ENCODE results near the gene HCFC1.
A peak's percentile ranks its signal among the peaks of the same experiment; 100 is the strongest.

HCFC1 gene

DNA sequence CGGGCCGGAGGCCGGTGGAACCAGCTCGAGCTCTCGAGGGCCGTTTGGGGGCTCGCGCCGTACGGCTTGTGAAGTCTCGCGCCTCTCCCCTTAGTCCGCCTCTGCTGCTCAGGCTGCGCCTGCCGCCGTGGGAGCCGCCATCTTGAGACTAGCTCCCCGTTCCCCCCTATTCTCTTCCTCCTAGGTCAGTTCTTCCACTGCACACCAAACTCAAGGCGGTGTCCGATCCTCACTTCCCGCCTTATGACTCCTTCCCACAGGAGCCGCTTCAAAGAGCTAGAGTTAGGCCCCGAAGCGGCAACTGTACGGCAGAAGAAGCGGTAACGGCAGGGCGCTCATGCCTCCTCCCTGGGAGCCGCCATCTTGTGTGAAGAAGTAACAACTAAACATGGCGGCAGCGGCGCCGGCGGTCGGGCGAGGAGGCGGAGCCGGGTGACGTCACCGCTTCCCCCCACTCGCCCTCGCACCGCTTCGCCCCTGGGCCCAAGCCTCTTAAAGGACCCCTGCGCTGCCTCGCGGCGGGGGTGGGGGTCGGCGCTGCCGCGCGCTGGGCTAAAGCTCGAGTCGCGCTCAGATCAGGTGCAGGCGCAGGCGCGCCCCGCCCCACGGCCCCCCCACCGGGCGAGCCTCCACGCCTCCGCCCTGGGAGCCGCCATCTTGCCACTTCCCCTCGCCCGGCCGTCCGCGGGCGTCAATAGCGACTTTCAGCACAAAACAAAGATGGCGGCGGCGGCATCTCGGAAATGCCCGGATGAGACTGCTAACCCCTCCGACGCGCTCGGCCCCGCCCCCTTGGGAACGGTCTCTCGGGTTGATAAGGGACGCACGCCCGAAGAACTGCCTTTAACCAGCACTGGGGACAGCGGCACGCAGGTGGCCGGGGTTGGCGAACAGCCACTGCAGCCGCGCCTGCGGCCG is at the start of gene HCFC1:
Gene HCFC1 (minus strand): TSS at position 369 of the 918 bp plus-strand sequence. CDS start 978 bp downstream, outside the sequence.
- peak; percentile 95 for DNase-seq

DNA sequence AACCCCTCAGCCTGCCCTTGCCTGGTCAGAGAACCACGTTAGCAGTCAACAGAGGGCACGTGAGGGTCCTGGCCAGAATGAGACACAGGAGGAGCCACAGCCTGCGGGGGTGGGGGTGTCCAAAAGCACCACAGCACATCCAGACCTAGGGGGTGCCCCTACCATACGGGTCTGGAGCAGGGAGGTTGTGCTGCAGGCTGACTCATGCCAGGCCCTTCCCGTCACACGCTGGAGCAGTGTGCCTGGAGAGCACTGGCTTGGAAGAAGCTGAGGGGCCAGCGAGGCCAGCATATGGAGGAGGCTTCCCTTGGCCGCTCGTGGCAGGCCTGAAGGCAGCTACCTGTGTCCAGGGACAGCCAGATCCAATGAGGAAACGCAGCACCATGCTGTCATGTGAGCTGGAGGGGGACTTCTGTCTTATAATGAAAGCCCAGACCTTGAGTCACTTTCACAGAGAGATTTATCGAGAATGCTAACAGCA is 49.6 kb upstream of the HCFC1 start:
- DNase-seq, result no peak

DNA sequence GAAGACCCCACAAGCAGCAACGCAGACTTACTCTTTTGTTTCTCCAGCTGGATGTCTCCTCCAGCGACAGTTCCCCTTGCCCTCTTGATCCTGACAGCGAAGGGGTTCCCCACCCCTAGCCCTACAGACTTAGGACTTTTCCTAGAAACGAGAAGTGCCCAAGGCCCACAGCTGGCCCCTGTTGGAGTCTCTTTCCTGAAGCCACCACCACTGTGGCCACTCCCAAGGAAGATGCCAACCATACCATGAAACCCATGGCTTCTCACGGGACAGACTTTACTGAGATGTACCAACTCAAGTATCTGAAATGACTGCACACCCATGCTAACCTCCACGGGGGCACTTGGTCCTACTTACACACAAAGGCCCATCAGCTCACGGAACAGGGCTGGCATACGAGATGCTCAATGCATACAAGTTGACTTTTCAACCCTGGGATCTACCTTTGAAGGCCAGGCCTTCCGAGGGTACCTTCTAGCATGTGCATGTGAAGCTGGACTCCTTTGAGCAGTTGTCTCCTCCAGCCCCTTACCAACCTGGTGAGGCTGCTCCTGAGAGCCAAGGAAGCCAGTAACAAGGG is 49.0 kb upstream of the HCFC1 start:
- no peak for DNase-seq

DNA sequence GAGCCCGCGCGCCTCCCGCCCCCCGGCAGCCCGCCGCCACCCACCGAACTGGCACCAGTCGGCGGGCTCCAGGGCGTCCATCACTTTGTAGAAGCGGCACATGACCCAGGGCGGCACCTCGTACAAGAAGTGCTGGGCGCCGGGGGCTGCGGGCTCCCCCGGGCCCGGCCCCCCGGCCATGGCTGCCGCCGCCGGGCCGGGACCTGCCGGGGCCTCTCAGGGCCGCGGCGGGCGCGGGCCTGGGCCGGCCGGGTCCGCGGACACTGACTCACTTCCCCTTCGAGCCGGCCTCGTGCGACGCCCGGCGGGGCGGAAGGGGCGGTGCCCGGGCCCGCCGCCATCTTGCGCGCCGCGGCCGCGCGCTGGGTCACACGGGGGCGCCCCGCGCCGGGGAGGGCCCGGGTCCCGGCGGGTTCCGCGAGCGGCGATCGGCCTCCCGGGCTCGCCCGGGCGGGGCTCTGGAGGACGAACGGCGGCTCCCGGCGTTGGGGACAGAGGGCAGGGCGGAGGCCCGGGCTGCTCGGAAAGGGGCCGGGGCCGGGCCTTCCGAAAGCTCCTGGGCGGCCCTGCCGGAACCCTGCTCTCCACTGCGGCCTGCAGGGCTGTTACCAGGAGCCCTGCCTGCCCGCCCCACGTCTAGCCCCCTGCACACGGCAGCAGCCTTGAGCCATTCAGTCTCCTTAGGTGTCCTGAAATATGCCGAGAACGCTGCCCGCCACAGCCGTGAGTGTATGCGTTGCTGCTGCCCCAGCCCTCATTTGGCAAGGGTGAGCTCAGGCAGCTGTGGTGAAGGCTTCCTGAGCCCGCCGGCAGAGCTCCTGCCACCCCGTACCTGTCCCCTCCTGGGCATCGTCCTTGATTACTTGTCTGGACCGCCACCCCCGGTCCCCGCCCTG is 48.3 kb upstream of the HCFC1 start, which contains the start of gene IRAK1:
Gene IRAK1 (minus strand): TSS at position 270 of the 896 bp plus-strand sequence. CDS start 90 bp downstream, at position 180.
- no peak for DNase-seq

DNA sequence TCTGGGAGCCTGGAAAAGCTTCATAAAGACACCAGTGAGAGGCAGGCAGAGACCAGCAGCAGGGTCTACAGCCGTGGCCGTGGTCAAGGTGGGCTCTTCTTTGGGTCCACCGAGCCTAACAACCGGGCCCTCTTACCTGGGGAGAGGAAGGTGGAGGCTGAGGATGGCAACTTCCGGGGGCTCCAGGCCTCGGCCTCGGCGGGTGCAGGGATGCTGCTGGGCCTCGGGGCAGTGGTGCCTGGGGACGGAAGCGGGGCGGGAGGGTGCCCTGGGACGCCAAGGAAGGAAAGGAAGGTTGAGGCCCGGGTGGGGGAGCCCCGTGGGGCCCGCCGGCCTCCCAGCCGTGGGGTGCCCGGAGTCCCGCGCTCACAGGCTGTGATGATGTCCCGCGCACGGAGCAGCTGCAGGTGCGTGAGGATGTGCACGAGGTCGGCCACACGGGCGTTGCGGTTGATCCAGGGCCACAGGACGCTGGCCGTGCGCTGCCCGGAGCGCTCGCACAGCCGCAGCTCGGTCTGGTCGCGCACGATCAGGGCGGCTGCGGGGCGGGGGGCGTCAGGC is 47.5 kb upstream of the HCFC1 start:
- DNase-seq, result no peak

DNA sequence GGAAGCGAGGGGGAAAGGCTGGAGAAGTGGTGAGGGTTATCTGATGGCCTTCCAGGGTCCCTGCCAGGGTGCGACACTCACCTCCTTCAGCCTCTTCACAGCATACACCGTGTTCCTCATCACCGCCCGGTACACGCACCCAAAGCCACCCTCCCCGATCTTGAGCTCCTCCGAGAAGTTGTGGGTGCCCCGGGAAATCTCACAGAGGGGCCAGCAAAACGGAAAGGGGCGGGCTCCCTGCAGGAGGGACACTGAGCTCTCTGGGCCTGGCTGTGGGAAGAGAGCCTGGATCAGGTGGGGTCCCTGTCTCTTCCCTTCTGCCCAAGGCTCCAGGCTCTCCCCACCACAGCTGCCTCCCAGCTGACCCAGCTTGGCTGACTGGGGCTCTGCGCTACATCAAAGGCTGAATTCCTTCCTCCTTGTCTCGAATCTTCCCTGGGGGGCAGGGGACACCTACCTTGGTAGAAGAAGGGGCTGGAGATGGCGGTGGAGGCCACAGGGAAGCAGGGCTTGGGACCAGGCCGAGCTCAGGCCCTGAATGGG is 47.0 kb upstream of the HCFC1 start:
- DNase-seq, result no peak

DNA sequence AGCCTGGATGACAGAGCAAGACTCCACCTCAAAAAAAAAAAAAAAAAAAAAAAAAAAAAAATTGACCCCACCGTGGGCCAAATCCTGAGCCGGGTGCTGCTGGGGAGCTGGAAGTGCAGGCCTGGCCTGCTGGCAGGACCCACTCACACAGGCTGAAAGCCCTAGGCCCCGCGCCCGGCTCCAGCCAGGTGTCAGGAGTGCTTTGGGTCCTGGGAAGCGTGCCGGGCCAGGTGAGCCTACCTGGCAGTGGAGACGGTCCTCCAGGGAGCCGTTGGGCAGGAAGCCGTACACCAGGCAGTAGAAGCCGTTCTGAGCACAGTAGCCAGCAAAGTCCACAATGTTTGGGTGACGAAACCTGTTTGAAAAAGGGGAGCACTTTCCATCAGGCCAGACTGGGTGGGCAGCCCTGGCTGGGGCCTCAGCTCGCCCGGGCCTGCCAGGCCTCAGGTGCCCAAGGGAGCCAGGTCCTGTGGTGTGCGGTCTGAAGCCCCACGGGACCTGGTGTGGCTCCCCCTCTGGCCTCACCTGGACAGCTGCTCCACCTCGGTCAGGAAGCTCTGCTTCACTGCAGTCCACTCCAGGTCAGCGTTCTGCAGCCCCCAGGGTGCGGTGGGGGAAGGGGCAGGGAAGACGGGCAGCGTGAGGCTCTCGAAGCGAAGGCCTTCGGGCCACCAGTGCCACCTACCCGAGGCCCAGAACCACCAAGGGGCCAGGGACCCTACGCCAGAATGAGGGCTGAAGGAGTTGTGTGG is 46.3 kb upstream of the HCFC1 start:
- DNase-seq, result no peak

DNA sequence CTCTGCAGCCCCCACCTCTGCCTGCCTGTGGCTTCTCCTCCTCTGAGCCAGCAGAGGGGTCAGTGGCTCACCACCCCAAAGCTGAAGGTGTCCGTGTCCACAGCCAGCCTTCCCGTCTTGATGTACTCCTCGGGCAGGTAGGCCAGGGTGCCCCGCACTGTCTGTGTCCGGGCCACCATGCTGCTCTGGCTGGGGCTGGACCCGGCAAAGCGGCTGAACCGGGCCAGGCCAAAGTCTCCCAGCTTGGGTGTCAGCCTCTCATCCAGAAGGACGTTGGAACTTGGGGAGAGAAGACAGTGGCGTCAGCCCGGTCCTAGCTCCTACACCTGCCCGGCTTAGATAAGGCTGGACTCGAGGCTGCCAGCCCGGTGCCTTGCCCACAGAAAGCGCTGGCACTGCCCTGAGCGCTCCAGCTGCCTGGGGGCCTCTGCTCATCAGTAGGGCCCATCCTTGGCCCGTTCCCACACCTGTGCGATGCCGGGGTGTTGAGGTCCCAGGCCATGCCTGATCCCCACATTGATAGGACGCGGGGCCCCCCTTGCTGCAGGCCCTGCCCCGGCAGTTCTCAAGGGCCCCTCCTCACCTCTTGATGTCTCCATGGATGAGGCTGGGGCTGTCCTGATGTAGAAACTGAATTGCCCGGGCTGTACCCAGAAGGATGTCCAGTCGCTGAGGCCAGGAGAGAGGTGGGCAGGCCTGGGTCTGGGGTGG is 44.9 kb upstream of the HCFC1 start:
- DNase-seq, result no peak

DNA sequence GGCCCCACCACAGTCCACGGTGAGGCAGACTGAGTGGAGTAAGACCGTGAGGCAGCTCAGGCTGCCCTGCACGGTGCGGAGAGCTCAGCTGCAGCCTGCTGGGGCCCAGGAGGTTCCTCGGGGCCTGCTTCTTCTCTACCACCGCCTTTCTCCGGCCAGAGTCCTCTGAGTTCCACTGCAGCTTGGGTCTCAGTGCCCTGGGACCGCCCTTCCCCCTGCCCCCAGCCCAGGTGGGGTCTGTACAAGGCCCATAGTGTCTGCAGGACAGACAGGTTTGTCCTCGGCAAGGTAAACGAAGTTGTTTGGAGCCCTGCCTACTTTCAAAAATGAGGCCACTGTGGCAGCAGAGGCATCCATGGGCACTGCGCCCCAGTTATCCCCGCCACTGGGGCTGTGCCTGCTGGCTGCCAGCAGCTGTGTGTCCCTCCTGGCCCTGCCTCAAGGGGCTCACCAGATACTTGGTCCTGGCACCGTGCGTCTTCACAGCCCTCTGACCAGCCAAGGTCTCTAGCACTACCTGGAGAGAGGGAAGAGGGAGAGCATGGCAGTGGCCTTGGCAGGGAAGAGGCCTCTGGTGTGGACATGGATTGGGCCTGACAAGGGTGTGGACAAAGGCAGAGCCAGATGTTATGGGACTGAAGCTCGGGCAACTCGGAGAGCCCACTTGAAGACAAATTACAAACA is 44.1 kb upstream of the HCFC1 start:
- no peak for DNase-seq

DNA sequence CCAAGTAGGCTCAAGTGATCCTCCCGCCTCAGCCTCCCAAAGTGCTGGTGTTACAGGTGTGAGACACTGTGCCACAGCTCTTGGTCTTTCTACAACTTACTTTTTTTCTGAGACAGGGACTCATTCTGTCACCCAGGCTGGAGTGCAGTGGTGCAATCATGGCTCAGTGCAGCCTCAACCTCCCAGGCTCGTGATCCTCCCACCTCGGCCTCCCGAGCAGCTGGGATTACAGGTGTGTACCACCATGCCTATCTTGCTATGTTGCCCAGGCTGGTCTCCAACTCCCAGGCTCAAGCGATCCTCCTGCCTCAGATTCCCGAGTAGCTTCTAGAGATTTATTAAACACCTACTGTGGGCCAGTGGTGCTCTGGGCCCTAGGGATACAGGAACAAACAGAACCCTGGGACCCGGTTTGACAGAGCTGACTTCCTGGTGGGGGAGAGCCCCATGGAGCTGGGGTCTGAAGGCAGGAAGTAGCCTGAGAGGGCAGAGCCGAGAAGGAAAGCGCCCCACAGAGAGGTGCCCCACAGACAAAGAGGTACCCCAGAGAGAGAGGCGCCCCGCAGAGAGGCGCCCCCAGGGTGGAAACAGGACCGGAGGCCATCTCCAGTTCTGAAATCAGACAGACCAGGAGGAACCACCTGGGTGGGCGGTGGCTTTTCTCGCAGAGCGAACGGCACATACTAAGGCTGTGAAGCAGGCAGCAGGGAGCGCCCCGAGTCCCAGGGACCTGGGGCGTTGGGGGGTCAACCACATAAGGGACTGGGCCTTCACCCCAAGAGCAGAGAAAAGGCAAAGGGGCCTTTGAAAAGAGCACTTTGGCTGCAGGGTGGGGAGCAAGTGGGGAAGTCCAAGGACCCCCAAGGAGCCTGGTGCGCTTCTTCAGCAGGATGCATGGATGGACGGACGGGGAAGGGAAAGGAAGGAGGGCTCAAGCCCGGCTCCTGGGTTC is 43.1 kb upstream of the HCFC1 start:
- DNase-seq, result no peak

DNA sequence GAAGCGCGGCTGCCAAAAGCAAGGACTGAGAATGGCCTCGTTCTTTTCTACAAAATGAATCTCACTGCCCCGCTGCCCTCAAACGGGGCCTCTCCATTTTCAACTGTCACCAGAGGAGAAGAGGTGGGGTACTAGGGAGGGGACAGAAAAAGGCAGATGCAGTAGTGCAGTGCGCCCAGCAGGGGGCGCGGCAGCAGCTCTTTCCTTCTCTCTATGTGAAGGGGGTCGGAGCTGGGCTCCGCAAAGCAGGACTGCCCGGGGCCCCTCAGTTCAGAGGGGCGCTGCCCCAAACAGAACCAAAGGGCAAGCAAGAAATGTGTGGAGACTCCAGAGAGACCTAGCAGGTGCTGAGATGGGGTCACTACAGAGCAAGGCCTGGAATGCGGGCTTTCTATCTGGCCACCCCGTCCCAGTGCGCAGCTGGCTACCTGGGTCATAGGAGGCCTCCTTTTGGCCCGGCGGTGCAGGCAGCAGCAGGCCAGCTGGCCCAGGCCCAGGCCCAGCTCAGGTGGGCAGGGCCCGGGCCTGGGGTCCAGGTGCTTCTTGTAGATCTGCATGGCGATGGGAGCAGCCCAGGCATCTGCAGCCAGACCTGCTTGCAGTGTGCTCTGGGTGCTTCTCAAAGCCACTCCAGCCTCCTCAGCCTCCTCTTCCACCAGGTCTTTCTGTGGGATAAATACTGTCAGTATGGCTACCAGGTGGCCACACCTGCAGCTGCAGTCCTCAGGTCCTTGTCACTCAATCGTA is 42.2 kb upstream of the HCFC1 start:
- no peak for DNase-seq

DNA sequence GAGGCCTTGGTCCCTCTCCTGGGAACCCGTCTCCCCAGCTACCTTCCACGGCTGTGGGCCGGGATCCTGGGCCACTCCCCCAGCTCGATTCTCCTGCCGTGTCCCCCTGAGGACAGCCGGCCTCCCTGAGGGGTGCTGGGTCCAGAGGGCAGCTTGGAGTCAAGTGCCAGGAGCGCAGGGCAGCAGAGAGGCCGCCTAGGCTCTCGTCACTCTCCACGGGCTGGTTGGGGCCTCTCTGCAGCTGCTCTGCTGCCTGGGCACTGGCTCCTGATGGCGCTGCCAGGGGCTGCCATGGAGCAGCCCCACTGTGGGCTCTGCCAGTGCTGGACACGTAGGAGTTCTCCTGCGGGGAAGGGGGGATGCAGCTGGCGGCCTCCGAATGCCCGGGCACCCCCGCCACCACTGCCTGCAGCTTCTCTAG is 41.4 kb upstream of the HCFC1 start:
- DNase-seq, result no peak

DNA sequence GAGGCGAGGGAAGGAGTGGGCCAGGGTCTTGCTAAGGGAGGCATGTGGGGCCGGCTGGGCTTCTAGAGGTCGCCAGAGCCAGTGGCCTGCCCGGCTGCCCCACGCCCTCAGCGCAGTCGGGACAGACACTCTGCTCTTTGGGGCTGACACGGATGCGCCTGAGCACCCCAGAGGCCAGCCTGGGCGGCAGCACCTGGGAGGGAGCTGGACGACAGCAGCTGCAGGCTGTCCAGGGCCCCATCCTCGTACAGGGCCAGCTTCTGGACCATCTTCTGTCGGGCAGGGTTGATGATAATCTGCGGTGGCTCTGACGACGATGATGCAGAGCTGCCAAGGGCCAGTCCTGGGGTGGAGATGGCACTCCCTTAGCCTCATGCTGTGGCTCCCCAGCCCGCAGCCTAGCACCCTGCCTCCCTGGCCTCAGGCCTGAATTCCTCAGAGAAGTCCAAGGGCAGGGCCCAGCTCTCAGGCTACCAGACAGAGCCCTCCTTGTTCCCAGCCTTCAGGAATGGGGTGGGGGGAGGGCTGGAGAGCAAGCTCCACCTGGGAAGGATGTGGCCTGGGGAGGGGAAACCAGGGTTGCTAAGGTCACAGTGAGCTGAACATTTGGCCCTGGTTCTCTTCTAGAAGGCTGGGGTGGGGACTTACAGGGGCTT is 40.8 kb upstream of the HCFC1 start:
- DNase-seq, result no peak

DNA sequence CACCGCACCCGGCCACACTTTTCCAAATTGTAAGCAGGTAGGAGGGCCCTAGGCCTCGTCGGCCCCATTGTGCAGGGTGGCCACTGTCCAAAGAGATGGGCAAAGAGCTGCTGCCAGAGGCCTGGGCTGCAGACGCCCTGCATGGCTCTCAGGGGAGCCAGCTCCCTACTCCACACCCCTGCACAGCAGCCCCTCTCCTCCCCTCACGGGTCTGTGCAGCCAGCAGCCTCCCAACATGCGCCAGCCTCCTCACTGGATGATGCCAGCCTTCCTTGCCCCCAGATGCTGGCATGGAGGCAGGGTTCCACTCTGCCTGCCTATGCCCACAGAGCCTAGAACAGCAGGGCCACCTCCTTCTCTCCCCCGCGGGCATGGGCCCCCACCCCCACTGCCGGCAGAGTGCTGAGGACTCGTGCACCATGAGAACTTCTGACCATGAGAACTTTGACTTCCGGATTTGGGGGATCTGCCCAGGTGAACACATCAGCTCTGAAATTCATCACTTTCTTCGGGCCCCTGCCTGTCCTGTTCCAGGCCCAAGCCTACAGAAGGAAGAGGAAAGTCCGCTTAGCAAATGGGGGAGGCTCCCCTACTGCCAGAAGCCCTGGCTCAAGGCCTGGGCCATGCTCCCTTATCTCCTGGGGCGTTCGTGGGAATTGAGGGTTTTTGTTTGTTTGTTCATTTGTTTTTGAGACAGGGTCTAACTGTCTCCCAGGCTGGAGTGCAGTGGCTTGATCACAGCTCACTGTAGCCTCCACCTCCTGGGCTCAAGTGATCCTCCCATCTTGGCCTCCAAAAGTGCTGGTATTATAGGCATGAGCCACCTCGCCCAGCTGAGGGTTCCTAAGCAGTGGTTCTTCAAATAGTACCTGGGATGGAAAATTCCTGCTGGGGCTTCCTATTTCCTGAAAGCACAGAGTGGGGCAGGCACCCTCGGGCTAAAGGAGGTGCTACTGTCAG is 40.0 kb upstream of the HCFC1 start:
- DNase-seq, result no peak

DNA sequence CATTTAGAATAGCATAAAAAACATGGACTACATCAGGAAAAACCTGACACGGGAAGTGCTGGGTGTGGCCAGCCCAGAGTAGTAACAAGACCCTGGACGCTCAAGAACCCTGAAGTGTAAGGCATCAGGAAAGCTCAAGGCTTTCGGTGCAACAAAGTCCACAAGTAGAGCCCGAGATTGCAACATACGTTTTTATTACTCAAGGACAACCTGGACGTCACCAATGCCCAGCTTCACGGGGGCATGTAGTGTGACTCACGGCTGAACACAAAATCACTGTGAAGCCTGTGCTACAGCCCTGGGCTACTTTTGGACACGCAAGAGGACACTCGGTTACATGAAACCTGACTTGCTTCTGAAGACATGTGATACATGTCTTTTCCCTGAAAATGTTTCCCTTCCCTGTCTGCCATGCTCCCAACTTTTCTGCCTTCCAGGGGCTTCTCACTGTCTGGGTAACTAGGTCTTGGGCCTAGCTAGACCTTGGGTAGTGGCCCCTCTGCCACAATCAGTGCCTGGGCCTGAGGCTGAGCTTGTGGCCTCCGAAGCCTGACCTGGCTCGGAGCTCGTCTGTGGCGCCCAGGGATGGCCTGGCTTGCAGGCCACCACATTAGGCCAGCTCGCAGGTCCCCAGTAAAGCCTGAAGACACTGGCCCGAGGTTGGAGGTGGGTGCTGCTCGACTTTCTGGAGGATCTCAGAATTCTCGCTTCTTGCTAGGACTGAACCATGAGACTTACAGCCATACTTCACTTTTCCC is 38.9 kb upstream of the HCFC1 start:
- no peak for DNase-seq

DNA sequence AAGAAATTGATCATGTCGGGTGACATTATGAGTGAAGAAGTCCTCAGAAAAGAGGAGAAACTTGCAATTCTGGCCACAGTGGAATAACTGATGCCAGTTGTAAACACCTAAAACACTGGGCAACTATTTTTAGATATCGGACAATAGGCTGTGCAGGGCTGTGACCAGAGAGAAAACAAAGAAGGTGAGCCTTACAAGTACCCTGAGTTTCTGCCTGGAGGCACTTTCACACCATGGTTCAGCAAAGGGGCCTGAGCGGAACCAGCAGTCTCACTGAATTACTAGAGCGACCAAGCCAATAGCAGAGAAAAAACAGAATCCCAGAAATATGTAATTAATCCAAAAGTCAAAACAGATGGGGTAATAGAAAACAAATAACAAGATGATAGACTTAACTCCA is 36.9 kb upstream of the HCFC1 start:
- no peak for DNase-seq

Data from DMS 273 treated with DMSO at 0.1 percent for 48 hours (cell line).